Suppressor macrophage (primary cell): Measurements from ENCODE around the gene RIT1.
A peak's percentile ranks its signal among the peaks of the same experiment; 100 is the strongest.

Source experiments
- DNase-seq, 4 experiments: peaks; one replicate each; pipeline ENCODE4 v3.0.0-alpha.2; 2020 to 2022
- total RNA-seq, 17 experiments: gene quantifications; one replicate each; lab custom pipeline; 2026; ENCODE audit warnings: mixed read lengths in 6 of 17, inconsistent platforms in 3 of 17; lab: John Stamatoyannopoulos, UW

The RIT1 gene, protein sequence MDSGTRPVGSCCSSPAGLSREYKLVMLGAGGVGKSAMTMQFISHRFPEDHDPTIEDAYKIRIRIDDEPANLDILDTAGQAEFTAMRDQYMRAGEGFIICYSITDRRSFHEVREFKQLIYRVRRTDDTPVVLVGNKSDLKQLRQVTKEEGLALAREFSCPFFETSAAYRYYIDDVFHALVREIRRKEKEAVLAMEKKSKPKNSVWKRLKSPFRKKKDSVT
- total RNA-seq, result 66.4 to 160 (median 90.8) reads per million in 17 experiments

DNA sequence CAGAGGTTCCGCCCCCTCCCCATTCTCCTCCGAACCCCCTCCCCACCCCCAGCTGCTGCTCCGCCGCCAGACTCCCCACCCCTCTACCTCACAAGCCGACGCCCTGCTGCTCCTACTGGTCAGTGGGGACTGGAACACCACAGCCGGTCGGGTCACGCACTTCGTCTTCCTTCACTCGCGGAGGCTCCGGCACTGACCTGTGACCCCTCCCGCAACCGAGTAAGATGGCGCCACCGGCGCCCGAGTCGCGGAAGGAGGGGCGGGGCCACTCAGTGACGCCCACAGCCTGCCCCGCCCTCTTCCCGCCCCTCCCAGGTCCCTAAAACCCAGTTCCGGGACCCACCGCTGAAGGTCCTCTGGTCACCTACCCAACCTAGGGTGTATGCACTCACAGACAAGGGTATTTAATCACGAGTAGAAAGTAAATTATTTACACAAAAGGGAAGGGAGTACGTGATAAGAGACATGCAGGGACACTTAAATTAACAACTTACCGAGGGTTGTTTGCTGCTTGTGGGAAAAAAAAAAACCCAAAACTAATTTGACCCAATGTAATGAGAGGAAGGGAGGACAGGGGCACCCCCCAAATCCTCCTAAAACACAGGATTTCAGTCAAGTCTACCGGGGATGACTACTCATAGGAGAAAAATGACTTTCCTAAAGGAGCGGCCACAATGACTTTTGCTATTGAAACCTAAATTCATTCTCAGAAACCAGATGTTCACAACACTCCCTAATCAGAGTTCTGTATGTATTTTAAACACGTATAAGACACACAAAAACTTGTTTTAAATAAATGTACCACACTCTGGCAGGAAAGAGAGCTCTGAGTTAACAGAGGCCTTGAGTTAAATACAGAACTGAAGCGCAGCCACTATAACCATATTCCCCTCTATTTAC is at the start of gene RIT1:
Gene RIT1, minus strand, starts transcription at position 194 of the 900 bp plus-strand sequence. CDS start 588 bp downstream, outside the sequence.
- peak; percentile 93 to 97 (median 95) for DNase-seq

DNA sequence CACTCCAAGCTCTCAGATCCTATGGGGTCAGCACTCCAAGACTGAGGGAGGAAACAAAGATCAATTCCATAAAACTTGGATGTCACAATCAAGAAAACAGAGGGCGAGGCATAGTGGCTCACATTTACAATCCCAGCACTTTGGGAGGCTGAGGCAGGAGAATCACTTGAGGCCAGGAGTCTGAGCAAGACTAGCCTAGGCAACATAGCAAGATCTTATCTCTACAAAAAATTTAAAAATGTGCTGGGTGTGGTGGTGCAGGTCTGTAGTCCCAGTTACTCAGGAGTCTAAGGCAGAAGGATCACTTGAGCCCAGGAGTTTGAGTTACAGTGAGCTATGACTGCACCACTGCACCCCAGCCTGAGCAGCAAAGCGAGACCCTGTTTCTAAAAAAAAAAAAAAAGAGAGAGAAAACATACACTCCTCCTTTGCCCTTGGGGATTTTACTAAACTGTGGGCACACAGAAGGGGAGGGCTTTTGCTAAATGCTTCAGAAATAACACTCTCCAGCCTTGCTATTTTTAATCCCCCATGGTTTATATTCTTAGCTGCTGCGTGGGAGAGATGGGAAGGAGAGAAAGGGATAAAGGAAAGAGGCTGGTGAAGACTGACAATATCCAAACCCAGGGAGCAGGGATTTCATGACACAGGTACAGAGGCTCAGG is 49.1 kb upstream of the RIT1 start:
- DNase-seq, result no peak

DNA sequence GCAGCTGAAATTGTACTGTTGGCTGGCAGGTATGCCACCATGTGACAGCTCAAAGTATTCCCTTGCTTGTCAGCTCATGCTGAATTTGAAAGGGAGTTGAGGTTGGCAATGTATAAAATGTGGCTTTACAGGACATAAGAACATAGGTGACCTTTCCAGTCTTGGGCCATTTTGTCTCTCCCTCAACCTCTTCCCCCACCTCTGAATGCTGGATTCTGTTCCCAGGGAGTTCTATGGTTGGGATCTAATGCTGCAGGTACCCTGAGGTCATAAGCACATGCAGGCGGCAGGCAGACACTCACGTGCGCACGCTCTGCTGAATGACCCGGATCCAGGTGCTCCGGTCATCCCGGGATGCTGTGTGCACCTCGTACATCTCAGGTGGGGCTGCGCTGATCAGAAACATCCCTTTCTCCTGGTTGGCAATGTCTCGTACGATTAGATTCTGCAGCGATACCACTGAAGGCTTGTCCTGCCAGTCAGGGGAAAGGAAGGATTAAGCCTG is 46.3 kb upstream of the RIT1 start:
- no peak for DNase-seq

DNA sequence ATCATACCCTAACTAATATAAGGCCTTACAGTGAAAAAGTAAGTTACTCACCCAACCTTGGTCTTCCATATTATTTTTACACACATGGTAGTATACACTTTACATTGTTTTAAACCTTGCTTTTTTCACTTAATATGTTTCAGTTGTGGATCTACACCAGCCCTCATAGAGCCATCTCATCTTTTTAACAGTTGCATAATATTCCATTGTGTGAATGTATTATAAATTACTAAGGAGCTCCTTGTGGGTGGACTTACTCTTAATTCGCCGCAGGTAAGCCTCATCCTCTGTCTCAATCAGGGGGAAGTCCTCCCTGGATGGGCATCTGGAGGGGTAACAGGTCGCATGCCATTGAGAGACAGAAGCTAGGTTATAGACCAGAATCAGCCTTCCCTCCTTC is 43.5 kb upstream of the RIT1 start:
- peak in 1 of 4 experiments; percentile 41 for DNase-seq

DNA sequence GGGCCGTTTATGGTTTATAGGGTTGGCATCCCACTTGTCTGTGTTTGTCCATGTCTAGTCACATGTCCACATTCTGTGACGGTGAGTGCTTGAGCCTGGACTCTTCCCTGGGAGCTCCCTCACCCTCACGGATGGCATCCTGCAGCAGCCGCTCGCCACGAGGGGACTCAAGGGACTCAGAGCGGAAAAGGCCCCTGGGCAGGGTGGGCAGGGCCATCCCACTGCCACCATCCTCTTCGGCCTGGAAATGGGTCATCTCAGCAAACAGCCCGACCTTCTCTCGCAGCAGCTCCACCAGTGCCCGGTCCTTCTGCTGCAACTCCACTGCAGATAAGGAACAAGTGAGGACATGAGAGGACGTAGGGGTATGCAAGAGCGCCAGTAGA is 41.3 kb upstream of the RIT1 start:
- no peak for DNase-seq

DNA sequence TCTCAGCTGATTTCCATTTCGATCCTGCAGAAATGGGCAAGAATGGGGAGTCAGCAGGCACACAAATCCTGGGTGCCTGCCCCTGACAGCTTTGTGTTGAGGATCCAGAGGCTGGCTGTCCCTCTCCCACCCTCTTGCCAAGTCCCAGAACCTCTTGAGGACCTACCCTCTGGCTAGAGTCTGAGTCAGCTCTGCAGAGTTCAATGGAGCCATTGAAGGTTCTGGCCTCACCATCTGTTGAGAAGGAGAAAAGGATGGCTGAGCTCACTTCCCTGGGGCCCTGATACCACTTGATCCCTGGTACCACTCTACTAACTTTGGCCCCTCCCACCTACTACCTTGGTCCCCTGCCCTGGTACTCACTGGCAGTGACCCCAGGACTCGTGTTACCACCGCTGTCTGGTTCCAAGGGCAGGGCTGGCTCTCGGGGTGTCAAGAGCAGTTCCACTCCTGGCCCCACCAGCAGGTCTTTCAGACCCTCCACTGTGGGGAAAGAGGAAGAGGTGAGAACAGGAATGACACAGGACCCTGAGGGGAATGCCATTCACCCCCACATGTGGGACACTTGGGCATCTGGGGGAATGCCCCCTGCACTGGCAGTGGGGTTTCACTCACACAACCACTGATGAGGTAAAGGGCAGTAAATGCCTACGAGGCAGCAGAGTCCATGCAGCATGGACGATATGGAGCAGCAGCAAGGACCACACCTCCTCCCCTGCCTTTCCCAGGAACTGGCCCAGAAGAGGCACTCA is 40.8 kb upstream of the RIT1 start:
- DNase-seq, result no peak

DNA sequence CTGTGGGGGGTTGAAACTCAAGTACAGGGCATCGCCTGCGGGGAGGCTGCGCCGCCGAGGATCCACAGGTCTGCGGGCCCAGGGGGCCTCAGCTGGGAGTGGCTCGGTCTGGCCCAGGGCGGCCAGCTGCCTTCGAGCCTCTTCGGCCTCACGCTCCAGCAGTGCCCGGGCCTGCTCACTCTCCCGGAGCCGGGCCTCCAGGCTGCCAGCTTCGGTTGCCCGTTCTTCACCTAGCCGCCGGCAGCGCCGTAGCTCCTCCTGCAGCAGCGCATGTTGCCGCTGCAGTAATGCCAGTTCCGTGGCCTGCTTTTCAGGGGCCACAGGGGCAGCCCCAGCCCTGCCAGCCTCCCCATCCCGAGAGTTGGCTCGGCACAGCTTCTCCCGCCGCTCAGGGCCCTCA is 39.7 kb upstream of the RIT1 start:
- DNase-seq, result no peak

DNA sequence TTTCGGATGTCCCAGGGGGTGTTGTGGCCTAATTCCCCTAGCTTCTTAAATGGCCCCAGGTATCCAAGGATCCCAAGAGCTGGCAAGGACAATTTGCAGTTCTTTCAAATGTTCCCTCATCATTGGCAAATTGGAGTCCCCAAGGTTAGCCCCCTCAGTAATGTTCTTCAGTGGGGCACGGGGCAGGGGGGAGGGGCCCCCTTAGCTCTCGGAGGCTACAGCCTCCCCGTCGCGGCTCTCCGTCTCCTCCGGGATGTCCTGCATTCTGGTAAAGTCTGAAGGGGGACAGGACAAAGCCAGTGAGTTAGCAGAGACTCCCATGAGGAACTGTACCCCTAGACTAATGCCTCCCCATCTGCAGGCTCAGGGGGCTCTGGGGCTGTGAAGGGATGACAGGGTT is 36.6 kb upstream of the RIT1 start:
- peak in 1 of 4 experiments; percentile 1 for DNase-seq

DNA sequence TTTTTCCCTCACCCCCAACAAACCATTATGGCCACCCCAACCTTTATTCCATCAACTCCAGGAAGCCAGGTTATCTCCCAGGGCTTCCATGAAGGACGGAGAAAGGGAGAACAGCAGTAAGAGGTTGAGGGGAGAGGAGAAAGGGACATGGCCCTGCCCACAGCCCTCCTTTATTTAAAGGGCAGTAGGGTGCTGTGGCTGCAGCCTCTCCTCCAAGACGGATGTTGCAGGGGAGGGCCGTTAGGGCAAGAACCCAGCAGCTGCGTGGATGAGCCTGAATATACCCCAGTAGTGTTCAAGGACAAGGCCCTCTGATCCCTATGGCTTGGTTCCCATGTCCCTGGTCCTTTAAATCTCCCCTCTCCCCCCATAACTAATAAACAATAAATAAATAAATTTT is 36.1 kb upstream of the RIT1 start:
- DNase-seq, result peak in 1 of 4 experiments; percentile 1

DNA sequence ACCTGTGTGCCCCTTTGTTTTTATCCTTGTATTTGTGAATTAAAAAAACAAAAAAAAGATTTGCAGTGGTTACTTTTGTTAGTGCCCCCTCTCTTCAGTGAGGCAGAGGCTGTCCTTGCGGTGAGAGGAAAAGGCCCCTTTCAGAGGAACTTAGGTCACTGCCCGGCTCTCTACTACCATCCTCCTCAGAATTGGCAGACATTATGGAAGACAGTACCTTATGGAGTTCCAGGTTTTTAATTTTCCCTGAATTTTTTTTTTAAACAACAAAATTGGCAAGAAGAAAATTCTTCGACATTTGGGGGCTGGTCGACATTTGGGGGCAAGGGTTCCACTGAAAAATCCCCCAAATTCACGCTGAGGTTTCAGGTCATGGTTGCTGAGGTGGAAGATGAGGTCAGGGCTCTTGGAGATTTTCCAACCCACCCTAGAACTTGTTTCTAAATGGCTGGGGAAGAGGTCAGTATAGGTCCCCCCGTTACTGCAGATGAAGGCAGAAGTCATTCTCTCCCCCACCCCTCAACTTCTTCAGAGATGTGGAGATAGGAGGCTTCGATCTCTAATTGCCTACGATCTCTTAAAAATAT is 35.6 kb upstream of the RIT1 start:
- DNase-seq, result peak in 1 of 4 experiments; percentile 1

DNA sequence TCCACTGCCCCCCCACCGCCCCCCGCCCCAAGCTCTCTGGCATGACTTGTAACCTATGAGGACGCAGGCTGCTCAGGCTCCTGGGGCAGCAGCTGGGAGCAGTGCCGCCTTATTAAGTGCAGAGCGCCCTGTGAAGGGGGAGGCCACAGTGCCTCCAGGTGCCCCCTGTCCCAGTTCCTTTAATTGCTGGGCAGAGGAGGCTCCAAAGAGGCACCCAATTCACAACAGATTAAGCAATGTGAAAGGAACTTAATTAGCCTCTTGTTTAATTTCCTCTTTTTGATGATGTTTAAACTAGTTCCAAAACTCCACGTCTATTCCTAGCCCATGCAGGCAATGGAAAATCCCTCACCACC is 33.3 kb upstream of the RIT1 start:
- peak in 3 of 4 experiments; percentile 44 to 55 (median 47) for DNase-seq

DNA sequence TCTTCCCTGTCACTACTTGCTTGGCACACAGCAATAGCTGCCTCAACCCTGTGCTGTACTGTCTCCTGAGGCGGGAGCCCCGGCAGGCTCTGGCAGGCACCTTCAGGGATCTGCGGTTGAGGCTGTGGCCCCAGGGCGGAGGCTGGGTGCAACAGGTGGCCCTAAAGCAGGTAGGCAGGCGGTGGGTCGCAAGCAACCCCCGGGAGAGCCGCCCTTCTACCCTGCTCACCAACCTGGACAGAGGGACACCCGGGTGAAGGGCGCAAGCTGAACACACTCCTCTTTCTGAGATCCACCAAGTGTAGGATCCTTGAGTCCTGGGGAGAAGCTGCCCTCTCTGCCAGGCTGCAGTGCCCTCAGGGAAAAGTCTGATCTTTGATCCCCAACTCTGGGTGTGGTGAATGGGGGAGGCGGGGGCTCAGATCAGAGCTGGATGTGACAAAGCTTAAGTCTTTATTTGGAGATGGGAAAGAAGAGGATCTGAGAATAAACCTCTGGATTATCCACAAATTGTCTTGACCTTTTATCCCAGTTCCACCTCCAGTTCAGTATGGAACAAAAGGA is 31.5 kb upstream of the RIT1 start:
- no peak for DNase-seq

DNA sequence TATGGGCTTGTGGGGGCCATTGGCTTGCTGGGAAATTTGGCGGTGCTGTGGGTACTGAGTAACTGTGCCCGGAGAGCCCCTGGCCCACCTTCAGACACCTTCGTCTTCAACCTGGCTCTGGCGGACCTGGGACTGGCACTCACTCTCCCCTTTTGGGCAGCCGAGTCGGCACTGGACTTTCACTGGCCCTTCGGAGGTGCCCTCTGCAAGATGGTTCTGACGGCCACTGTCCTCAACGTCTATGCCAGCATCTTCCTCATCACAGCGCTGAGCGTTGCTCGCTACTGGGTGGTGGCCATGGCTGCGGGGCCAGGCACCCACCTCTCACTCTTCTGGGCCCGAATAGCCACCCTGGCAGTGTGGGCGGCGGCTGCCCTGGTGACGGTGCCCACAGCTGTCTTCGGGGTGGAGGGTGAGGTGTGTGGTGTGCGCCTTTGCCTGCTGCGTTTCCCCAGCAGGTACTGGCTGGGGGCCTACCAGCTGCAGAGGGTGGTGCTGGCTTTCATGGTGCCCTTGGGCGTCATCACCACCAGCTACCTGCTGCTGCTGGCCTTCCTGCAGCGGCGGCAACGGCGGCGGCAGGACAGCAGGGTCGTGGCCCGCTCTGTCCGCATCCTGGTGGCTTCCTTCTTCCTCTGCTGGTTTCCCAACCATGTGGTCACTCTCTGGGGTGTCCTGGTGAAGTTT is 30.8 kb upstream of the RIT1 start:
- peak in 2 of 4 experiments; percentile 48 to 53 for DNase-seq

DNA sequence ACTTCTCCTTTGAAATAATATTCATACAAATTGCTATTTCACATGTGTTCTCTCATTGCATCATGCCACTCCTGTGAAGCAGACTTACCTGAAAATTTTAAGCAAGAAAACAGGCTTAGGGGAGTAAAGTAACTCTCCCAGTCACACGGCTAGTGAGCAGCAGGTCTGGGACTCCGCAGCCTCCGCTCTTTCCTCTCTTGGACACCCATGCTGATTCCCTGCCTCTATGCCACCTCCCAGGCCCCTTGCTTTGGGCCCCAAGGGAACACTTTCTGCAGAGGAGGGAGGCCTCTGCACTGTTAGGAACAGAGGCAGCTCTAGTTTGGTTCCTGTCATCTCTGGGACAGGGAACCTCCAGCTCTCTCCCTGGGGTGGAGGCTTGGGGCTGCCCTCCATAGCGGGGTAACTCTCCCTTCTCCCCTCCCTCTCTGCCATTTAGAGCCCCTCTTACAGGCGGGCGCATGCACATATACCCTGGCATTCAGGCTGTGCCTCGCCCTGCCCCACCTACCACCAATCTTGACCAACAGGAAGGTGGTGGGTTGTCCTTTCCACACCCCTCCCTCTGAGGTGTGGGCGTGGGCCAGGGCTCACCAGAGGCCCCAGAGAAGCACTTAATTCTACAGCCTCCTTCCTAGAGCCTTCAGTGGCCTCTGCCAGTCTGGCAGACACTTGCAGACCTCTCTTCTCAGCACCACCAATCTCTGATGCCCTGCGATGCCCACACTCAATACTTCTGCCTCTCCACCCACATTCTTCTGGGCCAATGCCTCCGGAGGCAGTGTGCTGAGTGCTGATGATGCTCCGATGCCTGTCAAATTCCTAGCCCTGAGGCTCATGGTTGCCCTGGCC is 30.1 kb upstream of the RIT1 start, which contains the start of gene RXFP4:
Gene RXFP4, plus strand, starts transcription at position 646 of the 852 bp plus-strand sequence. Its CDS starts 72 bp downstream, at position 718.
- peak; percentile 48 to 70 (median 57) for DNase-seq

DNA sequence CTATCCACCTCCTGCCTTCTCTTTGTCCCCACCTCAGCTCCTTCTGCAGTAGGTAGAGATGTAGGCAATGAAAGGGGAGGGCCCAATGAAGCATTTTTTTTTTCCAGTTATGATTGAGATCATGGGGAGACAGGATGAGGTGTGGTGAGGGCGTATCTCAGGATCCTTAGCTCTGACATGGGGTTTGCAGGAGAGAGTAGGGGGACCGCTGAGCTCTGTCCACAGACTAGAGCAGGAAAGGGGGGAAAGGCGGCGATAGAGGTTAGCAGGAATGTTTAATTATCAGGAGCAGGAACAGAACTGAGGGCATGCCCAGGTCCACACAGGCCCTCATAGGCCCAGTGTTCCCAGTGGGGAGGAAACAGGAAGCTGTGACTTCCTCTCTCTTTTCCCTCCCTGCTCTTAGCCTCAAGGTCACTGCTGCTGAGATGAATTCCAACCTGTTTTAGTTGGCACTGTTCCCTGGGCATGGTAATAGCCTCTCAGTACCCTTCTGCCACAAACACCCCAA is 29.4 kb upstream of the RIT1 start:
- peak; percentile 56 to 79 (median 76) for DNase-seq

DNA sequence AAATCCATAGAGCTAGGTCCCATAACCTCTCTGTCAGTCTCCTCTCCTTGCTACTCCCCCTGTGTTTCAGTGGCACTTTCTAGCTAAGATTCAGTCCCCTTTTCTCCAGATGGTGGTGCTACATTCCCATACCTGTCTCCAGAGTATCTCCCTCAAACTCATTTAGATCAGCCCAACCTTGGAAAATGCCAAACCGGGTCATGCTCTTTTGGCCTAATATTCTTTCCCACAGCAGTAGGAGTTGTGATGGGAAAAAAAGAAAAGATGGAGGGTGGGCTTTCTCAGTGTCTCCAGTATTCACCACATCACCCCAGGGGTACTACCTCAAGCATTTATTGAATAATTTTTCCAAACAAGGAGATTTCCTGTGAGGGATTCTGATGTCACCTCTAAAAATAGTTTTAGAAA is 27.1 kb upstream of the RIT1 start:
- peak; percentile 57 to 80 (median 72) for DNase-seq

DNA sequence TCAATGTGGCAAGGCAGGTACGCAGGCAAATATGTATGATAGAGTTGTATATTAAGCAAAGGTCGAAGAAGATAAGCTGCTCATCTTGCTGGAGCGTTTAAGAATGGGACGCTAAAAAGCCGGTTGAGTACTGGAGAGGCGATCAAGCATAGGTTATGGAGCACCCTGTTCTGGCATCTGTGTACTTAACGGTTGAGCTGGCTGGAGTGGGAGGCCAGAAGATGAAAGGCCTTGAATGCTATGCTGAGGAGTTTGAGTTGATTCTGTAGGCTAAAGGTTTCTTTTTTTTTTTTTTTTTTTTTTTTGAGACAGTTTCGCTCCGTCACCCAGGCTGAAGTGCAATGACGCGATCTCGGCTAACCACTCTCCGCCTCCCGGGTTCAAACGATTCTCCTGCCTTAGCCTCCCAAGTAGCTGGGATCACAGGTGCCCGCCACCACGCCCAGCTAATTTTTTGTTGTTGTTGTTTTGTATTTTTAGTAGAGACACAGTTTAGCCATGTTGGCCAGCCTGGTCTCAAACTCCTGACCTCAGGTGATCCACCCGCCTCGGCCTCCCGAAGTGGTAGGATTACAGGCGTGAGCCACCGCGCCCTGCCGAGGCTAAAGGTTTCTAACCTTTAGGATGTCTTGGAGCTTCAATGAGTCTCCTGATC is 23.9 kb upstream of the RIT1 start:
- DNase-seq, result peak in 1 of 4 experiments; percentile 10

DNA sequence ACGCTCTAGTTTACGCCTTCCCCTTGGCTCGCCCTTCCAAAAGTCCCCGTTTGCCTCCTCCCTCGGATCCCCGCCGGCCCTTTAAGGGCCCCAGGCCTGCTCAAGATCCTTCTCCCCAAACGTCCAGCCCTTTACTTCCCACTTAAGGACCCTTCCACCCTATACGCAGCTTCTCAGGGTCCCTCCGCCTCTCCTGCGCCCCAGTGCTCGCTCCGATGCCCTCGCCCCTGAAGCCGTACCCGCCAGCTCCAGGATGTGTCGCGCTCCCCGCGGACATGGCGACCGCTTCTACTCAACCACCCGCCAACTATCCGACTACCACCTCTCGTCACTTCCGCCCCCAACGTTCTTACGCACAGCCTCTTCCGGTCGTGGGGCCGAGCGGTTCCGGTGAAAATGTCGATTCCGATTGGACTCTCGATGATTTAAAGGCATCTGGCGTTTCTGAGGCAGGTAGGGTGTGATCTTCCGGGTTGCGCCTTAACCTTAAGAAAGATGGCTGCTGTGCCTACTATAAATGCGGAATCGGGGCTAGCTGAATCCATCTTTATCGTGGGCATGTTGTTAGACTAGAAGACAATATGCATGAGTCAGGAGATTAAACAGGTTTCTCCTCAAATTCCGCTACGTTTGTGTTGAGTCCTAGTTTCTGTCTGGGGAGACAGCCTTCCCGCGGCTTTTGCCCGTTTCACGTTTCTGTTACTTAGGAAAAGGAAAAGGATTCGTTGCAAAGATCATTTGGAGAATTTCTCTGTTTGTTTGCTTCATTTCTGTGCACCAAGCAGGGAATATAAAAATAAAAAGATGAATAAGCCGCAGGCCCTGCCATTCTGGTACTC is 23.2 kb upstream of the RIT1 start, which contains the start of gene KHDC4:
Gene KHDC4, minus strand, starts transcription at position 317 of the 839 bp plus-strand sequence. Its CDS starts 40 bp downstream, at position 277.
- peak; percentile 98 to 99 (median 98) for DNase-seq
